ENCODE results near the gene IGF2R. TPM values are rescaled to one million over a fixed set of nuclear protein-coding genes. Genes with fewer than 3 reads are reported as not detected.
A peak's percentile ranks its signal among the peaks of the same experiment; 100 is the strongest.

IGF2R gene
- total RNA-seq, 1 experiment from 2014 or later, result 29.8 TPM

DNA sequence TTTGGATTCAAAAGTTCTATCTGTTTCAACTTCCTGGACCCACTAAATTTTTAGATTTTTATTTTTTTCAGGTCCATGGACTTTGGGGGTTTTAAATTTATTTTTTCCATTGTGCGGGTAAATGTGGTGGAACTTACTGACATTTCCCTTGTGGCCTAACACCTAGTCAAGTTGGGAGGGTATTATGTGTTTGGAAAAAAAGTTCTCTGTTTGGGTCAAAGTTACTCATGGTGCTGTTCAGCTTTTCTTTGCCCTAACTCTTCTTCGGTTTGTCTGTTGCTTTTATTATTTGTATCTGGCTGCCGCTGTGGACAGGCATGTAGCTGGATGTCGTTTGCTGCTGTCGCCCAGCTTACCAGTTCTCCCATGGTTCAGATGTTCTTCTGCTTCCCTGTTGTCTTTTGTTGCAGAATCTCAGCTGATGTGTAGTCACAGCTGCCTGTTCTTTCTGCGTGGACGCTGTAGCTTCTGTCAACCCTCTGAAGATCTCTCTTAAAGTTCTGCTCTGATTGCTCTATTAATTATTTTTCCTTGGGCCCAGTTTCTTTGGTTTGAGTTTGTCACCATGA lies 7.9 kb downstream of the IGF2R start:
- no peak for DNase-seq (ENCODE audit: low spot score)

DNA sequence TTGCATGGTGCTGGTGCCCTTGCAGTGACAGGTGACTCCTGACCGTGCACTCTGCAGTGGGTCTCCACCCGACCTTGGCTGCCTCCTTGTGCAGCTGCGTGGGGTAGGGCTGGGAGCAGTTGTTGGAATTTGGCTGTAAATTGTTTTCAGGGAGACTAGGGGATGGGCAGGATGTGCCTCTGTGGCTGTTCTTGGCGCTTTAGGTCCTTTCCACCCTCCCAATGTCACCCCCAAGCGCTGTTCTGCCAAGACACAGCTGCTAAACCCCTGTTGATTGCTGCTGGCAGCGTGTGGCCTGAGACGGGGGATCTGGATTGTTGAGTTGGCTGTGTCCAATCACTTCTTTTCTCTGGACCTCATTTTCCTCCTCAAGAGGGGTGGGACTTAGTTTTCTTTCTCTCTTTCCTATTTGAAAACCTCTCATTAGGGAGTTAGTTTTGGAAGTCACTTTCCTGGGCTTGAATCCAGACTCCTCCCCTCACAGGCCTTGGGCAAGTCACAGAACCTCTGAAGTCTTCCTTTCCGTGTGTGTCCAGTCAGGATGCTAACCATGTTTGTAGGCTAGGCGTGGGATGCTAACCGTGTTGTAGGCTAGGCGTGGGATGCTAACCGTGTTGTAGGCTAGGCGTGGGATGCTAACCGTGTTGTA lies 8.5 kb downstream of the IGF2R start:
- no peak for DNase-seq (ENCODE audit: low spot score)

DNA sequence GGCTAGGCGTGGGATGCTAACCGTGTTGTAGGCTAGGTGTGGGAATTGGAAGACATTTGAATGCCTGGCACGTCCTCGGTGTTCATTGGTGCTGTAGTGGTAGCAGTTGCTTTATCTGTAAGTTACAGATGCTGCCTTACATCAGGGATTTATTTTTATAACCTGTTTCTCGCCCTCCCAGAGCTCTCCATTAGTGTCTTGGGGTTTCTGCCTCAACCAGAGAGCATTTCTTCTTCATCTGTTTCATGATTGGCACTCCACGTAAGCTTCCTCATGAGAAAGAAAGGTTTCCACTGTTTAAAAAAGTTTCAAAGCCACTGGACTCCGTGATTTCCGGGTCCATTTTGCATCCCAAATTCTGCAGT lies 9.0 kb downstream of the IGF2R start:
- no peak for DNase-seq (ENCODE audit: low spot score)

DNA sequence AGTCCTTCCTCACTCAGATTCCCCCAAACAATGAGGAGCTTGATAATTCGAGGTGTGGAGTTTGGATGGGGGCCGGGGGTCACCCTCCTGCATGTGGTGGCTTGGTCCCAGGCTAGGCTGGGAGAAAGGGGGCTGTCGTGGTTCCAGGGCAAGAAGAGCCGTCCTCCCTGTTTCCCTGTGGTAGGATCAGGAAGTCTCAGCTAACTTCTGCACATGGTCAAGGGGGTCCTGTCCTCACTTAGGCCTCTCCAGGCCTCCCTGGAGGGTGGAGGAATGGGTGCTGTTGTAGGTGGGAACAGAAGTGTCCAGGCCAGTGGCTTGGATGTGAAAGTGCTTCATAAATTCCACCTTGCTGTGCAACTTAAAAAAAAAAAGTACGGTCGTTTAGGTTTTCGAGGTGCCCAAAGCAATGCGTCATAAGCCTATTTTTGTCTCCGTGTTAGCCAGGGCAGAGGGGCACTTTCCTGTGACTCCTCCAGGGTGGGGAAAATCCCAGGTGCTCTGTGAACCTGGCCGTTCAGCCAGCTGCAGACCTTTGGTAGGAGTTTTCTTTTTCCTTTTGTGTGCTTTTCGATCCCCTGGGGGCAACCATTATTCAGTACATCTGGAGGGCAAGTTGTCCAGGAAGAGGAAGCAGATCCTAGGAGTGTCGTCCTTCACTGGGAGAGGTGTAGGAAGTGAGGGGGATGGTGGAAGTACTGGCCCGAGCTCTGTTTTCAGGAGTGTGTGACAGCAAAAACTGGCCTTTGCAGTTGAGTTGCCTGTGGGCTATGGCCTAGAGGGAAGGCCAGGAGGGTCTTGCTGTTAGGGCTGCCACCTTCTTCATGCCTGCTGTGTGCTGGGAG lies 9.6 kb downstream of the IGF2R start:
- DNase-seq (ENCODE audit: low spot score), result no peak

DNA sequence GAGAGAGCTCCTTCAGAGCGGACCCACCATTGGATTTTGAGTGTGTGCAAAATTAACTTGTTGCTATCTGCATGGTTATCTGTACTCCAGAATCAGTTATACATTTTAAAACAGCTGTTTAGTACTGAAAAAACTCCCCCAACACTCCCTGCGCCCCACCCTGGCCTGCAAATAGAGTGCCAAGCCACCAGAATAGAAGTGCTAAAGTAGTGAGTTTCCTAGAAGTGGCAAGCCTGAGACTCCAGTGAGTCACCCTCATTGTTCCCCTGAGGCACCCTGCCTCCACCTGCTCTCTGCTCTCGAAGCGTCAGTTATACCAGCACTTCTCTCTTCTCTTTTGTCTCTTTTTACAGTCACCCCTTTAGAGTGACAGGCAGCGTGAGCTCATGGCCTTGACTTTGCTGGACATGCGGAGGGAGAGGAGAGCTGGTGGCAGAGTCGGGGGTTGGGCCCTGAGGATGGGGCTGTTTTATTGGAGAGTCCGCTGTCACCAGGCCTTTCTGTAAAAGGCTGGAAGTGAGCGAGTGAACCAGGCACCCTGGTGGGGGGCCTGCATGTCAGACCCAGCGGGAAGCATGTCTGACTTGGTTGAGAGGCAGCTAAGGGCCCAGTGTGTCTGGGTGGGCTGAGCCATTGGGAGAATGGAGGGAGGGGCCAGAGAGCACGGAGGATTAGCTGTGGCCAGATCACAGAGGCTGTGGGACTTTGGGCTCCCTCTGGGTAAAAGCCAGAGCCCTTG lies 10.4 kb downstream of the IGF2R start:
- no peak for DNase-seq (ENCODE audit: low spot score)

DNA sequence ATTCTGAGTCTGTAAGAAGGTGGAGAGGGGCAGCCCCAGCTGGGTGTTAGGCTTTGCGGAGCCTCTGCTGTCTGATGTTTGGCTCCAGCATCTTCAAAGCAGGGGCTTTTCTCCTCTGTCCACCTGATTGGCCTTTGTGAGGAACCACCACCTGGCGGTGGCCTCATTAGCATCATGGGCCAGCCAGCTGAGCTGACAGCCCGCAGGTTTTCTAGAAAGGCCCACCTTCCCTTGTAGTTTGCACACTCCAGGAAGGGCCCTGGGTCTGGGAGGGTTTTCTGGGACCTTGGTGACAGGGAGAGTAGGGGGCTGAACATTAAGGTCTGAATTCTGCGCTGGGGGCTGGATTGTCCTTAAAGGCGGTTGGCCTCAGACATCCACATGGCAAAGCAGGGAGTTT lies 11.6 kb downstream of the IGF2R start:
- no peak for DNase-seq (ENCODE audit: low spot score)

DNA sequence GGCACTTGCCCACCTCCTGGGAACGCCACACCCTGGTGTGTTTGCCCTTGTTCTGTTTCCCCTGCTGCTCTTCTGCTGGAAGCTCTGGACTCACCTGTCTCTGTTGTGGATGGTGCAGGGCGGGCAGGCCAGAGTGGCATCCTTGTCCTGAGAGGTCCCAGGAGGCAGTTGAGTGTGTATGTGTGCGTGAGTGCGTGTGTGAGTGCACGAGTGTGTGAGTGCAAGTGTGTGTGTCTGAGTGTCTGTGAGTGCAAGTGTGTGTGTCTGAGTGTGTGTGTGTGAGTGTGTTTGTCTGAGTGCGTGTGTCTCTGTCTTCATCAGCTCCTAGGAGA lies 12.2 kb downstream of the IGF2R start:
- no peak for DNase-seq (ENCODE audit: low spot score)

DNA sequence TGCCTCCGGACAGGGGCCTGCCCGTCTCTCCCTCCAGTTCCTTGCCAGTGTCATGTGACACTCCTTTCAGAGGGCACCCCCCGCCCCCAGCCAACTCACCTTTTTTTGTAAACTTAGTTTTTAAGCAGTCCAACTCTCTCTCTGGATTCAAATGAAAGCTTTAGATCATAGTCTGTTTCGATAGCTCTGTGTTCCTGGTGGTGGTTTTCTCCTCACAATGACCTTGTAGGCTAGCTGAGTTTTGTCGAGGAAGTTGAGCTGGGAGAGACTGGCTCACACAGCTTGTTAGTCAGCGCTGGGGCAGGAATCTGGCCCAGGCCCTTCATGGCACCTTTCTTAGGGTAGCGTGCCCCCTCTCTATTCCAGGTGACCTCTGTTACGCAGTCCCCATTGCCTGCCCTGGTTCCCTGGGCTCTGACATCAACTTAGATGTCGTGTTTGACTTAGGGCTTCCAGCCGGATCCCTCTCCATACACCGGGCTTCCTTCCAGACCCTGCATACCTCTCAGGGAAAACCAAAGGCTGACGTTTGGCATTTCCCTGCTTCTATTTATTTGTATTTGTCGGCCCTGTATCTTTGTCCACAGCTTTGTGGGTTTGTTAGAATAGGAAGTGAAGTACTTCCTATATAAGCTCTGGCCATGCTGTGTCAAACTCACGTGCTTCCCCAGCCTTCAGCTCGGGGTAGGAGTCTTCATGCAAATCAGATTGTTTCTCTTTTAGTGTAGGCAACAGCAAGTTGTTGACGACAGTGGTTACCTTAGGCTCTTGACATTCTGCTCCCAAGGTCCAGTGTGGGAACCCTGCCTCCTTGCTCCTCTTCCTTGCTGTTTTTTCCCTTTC lies 12.7 kb downstream of the IGF2R start:
- DNase-seq (ENCODE audit: low spot score), result peak; percentile 72

DNA sequence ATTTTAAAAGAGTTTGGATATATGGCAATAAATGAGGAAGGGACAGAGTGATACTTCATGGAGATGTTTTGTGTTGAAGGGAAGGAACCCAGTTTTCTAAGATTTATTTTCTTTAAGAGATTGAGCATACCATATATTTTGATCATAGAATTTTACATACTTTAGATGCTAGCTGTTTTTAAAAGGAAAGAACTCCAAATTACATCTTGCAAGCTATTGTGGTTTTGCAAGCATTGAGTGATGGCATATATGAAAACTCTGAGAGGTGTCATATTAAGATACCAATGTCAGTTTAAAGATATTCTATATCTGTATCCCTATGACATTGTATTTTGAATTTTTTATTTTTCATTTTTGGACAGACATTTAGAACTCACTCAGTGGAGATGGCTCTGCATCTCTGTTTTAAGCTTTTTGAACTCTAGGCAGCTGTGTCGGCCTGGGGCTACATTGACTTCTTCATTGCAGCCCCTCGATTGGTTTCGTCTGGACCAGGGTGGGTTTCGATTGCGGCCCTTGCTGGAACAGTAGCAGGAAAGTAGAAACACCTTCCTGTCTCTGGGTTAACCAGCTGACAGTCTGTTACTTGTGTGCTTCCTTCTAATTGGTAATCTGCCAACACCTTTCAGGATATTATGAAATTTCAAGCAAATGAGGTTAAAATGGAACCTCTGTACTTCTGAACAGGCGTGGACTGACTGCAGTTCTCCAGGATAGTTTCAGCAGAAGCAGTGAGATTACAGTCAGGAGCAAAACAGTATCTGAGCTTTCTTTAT lies 14.0 kb downstream of the IGF2R start:
- DNase-seq (ENCODE audit: low spot score), result no peak

DNA sequence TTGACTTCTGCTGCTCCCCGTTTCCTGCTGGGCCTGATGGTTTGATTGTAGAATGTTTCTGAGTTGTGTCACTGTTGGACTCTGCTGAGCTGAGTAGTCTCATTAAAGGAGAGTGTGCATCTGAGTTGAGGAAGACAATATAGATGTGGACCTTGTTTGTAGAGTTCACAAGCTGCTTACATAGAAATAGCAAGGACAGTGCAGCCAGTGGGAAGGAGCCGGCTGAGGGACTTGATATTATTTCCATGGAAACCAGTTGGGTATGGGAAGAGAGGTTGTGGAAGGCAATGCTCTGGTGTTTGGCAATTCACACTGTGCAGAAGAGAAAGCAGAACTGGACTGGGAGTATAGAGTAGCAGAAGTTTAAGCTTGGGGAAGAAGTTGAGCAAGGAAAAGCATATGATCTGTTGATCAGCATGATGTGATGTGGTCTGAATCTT lies 14.8 kb downstream of the IGF2R start:
- DNase-seq (ENCODE audit: low spot score), result no peak

DNA sequence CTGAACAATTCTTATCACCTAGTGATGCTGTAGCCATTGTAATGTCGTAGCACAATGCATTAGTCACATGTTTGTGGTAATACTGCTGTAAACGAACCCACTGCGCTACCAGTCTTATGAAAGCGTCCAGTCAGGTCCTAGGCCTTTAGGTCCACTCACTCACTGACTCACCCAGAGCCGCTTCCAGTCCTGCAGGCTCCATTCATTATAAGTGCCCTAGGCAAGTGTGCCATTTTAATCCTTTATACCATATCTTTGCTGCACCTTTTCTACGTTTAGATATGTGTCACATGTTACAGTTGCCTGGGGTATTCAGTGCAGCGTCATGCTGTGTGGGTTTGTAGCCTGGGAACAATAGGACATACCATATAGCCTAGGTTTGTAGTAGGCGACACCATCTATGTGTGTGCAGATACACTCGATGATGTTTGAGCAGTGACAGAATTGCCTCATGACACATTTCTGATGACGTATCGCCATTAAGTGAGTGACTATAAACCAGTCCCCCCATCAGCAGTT lies 15.4 kb downstream of the IGF2R start:
- DNase-seq (ENCODE audit: low spot score), result peak; percentile 73

DNA sequence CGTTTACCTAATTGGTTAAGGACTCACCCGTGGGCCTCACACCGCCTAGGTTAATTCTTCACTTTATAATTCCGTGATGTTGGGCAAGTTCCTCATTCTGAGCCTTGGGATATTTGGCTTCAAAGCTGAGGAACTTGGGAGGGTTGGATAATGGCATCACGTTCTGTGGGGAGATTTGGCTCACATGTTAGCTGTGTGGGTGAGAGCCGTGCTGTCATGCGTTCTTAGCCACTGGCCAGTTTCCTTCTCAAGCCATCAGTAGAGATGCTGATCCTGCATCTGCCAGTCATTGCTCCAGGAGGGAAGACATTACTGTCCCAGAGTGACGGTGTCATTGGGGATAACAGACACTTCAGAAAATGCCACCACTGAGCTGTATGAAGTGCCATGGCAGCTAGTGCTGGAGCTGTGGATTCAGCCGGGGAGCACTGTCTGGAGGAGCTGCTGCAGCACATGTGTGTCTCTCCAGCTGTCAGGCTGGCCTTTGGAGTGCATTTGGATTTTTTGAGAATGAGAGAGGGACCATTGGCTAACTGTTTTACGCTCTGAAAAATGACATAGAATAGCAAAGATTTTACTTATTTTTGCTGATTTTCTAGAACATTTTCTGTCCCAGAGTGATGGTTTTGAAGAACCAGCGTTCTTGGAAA lies 16.5 kb downstream of the IGF2R start:
- DNase-seq (ENCODE audit: low spot score), result no peak

DNA sequence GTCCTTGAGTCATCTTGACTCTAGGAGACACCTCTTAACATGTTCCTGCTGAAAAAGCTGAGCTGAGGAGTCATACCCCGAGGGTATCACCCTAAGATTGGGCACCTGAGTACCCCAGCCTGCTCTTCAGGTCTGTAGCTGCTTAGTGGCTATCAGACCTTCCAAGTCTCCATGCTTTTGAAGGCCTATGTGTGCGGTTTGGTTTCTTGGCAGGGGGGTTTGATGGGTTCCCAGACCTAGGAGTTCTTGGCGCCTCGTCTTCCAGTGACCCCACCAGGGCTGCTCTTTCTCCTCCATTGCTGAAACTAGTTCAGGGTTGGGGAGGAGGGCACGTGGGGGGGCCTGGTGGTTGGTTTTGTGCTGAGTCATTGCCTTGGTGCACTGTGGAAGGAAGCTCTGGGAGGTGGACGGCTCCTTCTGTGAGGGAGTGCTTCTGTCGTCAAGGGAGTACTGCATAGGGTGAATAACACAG lies 20.1 kb downstream of the IGF2R start:
- DNase-seq (ENCODE audit: low spot score), result no peak

DNA sequence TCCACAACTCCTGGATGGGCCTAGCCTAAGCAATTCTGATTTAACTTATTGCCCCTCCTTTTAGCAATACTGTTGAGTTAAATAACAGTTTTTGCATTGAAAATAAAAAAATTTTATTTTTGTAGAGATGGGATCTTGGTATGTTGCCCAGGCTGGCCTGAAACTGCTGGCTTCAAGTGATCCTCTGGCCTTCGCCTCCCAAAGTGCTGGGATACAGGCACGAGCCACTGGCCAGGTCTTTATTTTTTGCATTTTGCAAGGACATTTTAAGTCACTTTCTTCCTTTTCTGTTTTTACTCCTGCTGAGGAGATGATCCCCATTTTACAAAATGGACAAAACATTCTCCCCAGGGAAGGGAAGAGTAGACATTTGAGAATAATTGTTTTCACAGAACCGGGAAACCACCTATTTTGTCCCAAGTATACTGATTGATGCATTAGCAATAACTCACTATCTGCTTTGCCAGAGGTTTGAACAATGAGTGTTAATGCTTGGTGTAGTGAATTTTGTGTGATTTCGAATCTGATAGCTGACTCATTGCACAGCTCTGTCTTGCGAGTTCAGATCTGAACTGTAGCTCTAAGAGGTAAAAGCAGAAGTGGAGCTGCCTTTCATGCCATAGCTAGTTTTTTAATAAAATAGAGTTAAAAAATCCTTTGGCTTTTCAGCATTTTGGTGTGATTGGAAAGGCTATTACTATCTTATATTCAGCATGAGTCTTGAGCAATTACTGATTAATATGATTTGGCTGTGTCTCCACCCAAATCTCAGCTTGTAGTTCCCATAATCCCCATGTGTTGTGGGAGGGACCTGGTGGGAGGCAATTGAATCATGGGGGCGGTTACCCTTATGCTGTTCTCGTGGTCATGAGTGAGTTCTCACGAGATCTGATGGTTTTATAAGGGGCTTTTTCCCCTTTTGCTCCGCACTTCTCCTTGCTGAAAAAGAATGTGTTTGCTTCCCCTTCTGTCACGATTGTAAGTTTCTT lies 20.9 kb downstream of the IGF2R start:
- DNase-seq (ENCODE audit: low spot score), result no peak

DNA sequence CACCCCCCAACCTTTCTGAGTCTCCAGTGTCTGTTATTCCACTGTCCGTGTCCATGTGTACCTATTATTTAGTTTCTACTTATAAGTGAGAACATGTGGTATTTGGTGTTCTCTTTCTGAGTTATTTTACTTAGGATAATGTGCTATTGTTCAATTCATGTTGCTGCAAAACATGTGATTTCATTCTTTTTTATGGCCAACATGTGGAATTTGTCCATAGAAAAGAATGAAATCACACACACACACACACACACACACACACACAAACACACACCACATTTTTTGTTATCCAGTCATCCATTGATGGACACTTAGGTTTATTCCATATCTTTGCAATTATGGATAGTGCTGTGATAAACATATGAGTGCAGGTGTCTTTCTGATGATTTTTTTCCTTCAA lies 23.5 kb downstream of the IGF2R start:
- DNase-seq (ENCODE audit: low spot score), result no peak

DNA sequence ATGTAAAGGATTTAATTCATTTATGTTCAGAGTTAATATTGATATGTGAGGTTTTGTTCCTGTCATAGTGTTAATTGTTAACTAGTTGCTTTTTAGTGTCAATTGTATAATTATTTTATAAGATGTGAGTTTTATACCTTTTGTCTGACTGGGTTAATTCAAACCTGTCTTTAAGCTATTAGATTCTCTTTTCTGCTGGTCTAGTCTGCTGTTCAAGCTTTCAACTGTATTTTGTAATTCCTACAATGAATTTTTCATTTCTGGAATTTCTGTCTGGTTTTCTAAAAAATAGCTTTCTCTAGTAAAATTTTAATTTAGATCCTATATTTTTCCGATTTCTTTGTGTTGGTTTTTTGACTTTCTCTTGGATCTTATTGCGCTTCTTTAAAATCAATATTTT lies 26.5 kb downstream of the IGF2R start:
- DNase-seq (ENCODE audit: low spot score), result no peak

DNA sequence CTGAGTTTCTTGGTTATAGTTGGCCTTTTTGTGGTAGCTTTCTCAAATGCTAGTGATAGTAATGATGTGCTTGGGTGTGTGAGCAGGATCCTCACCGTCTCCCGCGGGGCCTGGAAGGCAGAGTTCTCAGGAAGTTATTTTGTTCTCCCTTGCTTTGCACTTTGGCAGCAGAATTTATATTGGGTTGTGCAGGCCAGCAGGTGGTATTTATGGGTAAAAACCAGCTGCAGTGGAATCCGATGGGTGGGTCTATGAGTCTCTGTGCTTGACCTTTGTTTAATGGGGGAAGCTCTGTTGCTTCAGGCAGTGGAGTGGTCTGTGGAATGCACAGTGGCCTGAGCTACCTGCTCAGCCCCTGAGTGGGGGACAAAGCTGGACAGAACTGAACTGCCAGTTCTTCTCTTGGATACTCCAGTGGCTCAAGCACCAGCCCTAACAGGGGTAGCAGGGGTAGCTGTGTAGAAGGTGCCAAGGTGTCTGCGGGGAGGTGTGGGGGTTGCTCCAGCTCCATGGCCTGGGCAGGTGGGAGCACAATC lies 27.3 kb downstream of the IGF2R start:
- DNase-seq (ENCODE audit: low spot score), result no peak
